Osteocyte (in vitro differentiated cells): ENCODE results near the gene ANXA9. TPM values are rescaled to one million over a fixed set of nuclear protein-coding genes. Genes with fewer than 3 reads are reported as not detected.

Source experiments
- DNase-seq: peaks from one replicate; pipeline ENCODE4 v3.0.0; 2021; ENCODE audit warnings: mixed read lengths; ENCODE audit not compliant: unreplicated experiment; ENCODE audit errors: extremely low spot score
- H3K27ac Mint-ChIP-seq: one replicate; pipeline ENCODE4 v1.8.0; 2021; ENCODE audit warnings: mild to moderate bottlenecking, mixed read lengths; ENCODE audit not compliant: unreplicated experiment
- H3K27me3 Mint-ChIP-seq: one replicate; pipeline ENCODE4 v1.8.0; 2021; ENCODE audit warnings: mixed read lengths; ENCODE audit not compliant: unreplicated experiment
- H3K36me3 Mint-ChIP-seq: one replicate; pipeline ENCODE4 v1.8.0; 2021; ENCODE audit warnings: mixed read lengths; ENCODE audit not compliant: unreplicated experiment
- H3K4me1 Mint-ChIP-seq: one replicate; pipeline ENCODE4 v1.8.0; 2021; ENCODE audit warnings: mixed read lengths; ENCODE audit not compliant: unreplicated experiment
- H3K4me3 Mint-ChIP-seq: one replicate; pipeline ENCODE4 v1.8.0; 2021; ENCODE audit warnings: mild to moderate bottlenecking, moderate library complexity, mixed read lengths; ENCODE audit not compliant: unreplicated experiment
- H3K9me3 Mint-ChIP-seq: one replicate; pipeline ENCODE4 v1.8.0; 2021; ENCODE audit warnings: mixed read lengths; ENCODE audit not compliant: unreplicated experiment
- total RNA-seq: library from RNA; stranded (reverse); gene quantifications from 2 replicates; pipeline ENCODE4 v1.2.1, GENCODE V29; 2021
- TF ChIP-seq, protein P1 (sequence below): fragments of 200-600 bp; sonication (generic); IDR thresholded peaks from 2 replicates; pipeline ENCODE4 v1.5.0; 2021; ENCODE audit warnings: antibody characterized with exemption, mild to moderate bottlenecking, moderate library complexity

Gene ANXA9
- total RNA-seq, 1 donor from 2014 or later: not detected

DNA sequence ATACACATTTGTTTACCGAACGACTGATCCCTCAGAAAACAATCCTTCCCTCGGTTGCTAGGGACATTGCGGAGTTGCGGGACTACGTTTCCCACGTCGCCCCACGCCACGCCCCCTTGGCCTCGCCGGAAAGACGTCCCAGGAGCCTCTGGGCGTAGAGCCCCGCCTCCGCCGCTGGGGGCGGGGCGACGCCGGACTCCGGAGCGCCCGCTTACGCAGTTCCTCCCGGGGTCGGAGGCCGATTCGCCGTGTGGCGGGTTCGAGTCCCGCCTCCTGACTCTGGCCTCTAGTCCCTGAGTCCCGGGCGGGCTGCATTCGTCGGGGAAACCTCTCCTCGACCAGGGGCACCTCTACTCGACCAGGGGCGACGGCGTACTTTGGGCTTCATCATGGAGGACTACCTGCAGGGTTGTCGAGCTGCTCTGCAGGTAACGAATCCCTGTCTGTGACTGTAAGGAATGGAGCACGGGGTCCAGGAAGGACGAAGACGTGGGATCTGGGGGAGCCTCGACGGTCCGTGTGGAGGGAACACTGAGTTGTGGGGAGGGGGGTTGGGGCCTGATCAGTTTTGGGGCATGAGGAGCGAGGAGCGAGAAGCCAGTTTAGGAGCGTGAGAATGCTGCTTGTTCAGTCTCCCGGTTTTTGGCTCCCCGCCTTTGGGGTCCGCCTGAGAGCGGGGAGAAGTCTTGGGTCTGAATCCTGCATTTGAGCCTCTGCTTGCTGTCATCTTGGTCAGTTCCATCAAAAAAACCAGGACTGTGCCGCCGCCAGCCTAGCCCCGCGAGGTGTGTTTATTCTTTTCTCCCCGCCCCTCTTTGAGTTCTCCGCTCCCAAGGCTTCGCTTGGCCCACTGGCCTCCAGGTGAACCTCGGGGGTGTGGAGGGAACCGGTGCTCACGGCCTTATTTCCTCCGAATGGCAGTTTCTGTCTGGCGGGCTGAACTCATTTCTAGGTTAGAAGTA, 26.4 kb downstream of the ANXA9 start, which contains the start of gene PRUNE1:
TSS of gene PRUNE1 (plus strand) at position 206 of the 962 bp plus-strand sequence. CDS start at position 390, 184 bp downstream.
- Mint-ChIP-seq H3K27me3 (no peaks in the 10 kb centered on the region), H3K9me3 (no peaks in the 10 kb centered on the region), H3K4me3 (peak within 1 kb of the TSS; percentile 99), H3K27ac (peak within 1 kb of the TSS; percentile 99), H3K4me1 (peaks cover 57% of the 10 kb centered on the region), H3K36me3 (no peaks in the 10 kb centered on the region)
- peak; percentile 99 for DNase-seq
- TF ChIP-seq, protein P1, sequence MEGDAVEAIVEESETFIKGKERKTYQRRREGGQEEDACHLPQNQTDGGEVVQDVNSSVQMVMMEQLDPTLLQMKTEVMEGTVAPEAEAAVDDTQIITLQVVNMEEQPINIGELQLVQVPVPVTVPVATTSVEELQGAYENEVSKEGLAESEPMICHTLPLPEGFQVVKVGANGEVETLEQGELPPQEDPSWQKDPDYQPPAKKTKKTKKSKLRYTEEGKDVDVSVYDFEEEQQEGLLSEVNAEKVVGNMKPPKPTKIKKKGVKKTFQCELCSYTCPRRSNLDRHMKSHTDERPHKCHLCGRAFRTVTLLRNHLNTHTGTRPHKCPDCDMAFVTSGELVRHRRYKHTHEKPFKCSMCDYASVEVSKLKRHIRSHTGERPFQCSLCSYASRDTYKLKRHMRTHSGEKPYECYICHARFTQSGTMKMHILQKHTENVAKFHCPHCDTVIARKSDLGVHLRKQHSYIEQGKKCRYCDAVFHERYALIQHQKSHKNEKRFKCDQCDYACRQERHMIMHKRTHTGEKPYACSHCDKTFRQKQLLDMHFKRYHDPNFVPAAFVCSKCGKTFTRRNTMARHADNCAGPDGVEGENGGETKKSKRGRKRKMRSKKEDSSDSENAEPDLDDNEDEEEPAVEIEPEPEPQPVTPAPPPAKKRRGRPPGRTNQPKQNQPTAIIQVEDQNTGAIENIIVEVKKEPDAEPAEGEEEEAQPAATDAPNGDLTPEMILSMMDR: no peak

DNA sequence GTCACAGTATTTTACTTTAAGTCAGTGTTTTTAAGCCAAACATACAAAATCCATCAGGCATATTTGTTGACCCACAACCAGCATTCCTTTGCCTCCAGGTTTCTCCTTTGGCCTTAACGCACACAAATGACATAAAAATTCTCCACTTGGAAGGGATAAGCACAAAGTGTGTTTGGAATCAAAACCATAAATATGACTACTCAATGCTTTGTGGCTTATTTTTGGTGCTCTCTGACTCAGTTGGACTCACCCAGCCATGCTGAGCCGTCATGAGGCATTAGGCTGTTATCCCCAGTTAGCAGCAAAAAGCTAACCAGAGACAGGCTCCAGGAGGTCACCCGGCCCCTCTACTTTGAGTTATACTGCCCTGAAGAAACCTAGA, 27.1 kb downstream of the ANXA9 start:
- H3K36me3 Mint-ChIP-seq: no peaks in the 10 kb centered on the region
- no peaks in the 10 kb centered on the region for H3K9me3 Mint-ChIP-seq
- TF ChIP-seq, protein P1: no peak
- peak overlapping the region; percentile 99 for H3K4me3 Mint-ChIP-seq
- no peak for DNase-seq
- H3K4me1 Mint-ChIP-seq: peaks cover 56% of the 10 kb centered on the region
- peak overlapping the region; percentile 99 for H3K27ac Mint-ChIP-seq
- no peaks in the 10 kb centered on the region for H3K27me3 Mint-ChIP-seq

DNA sequence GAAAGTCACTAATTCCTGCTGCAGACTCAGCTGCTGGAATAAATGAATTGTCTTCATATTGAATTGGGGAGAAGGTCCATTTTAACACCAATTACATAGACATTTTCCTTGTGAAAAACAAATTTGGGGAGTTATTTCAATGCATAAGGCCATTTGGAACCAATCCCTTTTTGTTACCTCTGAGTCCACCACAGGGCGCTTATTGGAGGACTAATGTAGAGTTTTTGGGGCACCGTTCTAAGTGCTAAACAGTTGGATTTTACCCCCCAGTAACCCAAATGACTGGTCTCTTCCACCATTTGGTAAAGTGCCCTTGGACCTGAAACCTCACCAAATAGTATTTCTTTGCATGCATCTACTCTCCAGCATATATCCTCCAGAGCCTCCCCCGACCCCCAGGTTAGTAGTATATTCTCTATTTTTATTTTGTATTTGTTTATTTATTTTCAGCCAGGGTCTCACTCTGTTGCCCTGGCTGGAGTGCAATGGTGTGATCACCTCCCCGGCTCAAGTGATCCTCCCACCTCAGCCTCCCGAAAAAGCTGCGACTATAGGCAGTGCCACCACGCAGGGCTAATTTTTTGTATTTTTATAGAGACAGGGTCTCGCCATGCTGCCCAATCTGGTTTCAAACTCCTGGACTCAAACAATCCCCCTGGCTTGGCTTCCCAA, 27.7 kb downstream of the ANXA9 start:
- Mint-ChIP-seq H3K36me3 (no peaks in the 10 kb centered on the region), H3K9me3 (no peaks in the 10 kb centered on the region), H3K4me1 (peaks cover 51% of the 10 kb centered on the region), H3K27me3 (no peaks in the 10 kb centered on the region), H3K4me3 (peak overlapping the region; percentile 99), H3K27ac (no peak overlapping the region)
- TF ChIP-seq, protein P1: no peak
- DNase-seq: no peak

DNA sequence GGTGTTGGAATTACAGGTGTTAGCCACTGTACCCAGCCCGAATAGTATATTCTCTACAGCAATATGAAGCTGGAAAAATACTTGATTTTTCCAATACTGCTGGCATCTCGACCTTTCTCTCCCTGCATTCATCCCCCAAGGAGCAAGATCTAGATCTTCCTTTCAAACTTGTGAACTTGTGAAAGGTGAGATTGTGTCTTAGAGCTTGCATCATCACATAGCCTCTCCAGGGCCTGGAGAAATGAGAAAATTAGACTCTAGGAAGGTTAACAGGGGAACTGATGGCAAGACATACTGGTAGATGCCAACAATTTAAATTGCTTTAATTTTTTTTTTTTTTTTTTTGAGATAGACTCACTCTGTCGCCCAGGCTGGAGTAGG, 28.2 kb downstream of the ANXA9 start:
- no peaks in the 10 kb centered on the region for H3K36me3 Mint-ChIP-seq
- no peak overlapping the region for H3K27ac Mint-ChIP-seq
- H3K27me3 Mint-ChIP-seq: no peaks in the 10 kb centered on the region
- H3K4me3 Mint-ChIP-seq: no peak overlapping the region
- TF ChIP-seq, protein P1: no peak
- peaks cover 48% of the 10 kb centered on the region for H3K4me1 Mint-ChIP-seq
- H3K9me3 Mint-ChIP-seq: no peaks in the 10 kb centered on the region
- no peak for DNase-seq
